ENCODE data around the gene NLGN1. TPM values are rescaled to one million over a fixed set of nuclear protein-coding genes. Genes with fewer than 3 reads are reported as not detected.

NLGN1 gene
- total RNA-seq, 1 donor from 2014 or later: 50.2 TPM

- no peak overlapping the region for H3K4me3 Mint-ChIP-seq (ENCODE audit: unreplicated experiment)
- TF ChIP-seq CTCF (IDR thresholded peaks at IDR 0.05; ENCODE audit: partially characterized antibody, unreplicated experiment): no peak
- H3K36me3 Mint-ChIP-seq (ENCODE audit: unreplicated experiment): no peaks in the 10 kb centered on the region
- H3K27ac Mint-ChIP-seq (ENCODE audit: unreplicated experiment): peak overlapping the region; percentile 29
- no peak for DNase-seq
- H3K4me1 Mint-ChIP-seq (ENCODE audit: low read depth, unreplicated experiment): peaks cover 3% of the 10 kb centered on the region
- no peaks in the 10 kb centered on the region for H3K9me3 Mint-ChIP-seq (ENCODE audit: unreplicated experiment)
- no peaks in the 10 kb centered on the region for H3K27me3 Mint-ChIP-seq (ENCODE audit: unreplicated experiment)
These were observed 278.6 kb downstream of the NLGN1 start for GRCh38 chr3:173676094-173676493.

GRCh38 chr3:173681188-173681678 lies 283.7 kb downstream of the NLGN1 start:
- no peaks in the 10 kb centered on the region for H3K4me1 Mint-ChIP-seq (ENCODE audit: low read depth, unreplicated experiment)
- H3K27me3 Mint-ChIP-seq (ENCODE audit: unreplicated experiment): no peaks in the 10 kb centered on the region
- no peak overlapping the region for H3K27ac Mint-ChIP-seq (ENCODE audit: unreplicated experiment)
- TF ChIP-seq CTCF (IDR thresholded peaks at IDR 0.05; ENCODE audit: partially characterized antibody, unreplicated experiment): no peak
- H3K4me3 Mint-ChIP-seq (ENCODE audit: unreplicated experiment): no peak overlapping the region
- H3K9me3 Mint-ChIP-seq (ENCODE audit: unreplicated experiment): no peaks in the 10 kb centered on the region
- DNase-seq: no peak
- H3K36me3 Mint-ChIP-seq (ENCODE audit: unreplicated experiment): no peaks in the 10 kb centered on the region

GRCh38 chr3:173685456-173685855 lies 287.9 kb downstream of the NLGN1 start:
- Mint-ChIP-seq H3K27me3 (ENCODE audit: unreplicated experiment) (no peaks in the 10 kb centered on the region), H3K4me3 (ENCODE audit: unreplicated experiment) (no peak overlapping the region), H3K36me3 (ENCODE audit: unreplicated experiment) (no peaks in the 10 kb centered on the region), H3K9me3 (ENCODE audit: unreplicated experiment) (no peaks in the 10 kb centered on the region), H3K4me1 (ENCODE audit: low read depth, unreplicated experiment) (peaks cover 4% of the 10 kb centered on the region), H3K27ac (ENCODE audit: unreplicated experiment) (no peak overlapping the region)
- no peak for DNase-seq
- no peak for TF ChIP-seq CTCF (IDR thresholded peaks at IDR 0.05; ENCODE audit: partially characterized antibody, unreplicated experiment)

GRCh38 chr3:173688216-173688842 lies 290.8 kb downstream of the NLGN1 start:
- TF ChIP-seq CTCF (IDR thresholded peaks at IDR 0.05; ENCODE audit: partially characterized antibody, unreplicated experiment): no peak
- DNase-seq: no peak

GRCh38 chr3:173690542-173691180 lies 293.1 kb downstream of the NLGN1 start:
- Mint-ChIP-seq H3K4me3 (ENCODE audit: unreplicated experiment) (no peak overlapping the region), H3K9me3 (ENCODE audit: unreplicated experiment) (peaks cover 1% of the 10 kb centered on the region), H3K27ac (ENCODE audit: unreplicated experiment) (no peak overlapping the region), H3K4me1 (ENCODE audit: low read depth, unreplicated experiment) (peaks cover 4% of the 10 kb centered on the region), H3K36me3 (ENCODE audit: unreplicated experiment) (no peaks in the 10 kb centered on the region), H3K27me3 (ENCODE audit: unreplicated experiment) (no peaks in the 10 kb centered on the region)
- TF ChIP-seq CTCF (IDR thresholded peaks at IDR 0.05; ENCODE audit: partially characterized antibody, unreplicated experiment): no peak
- no peak for DNase-seq

More at GRCh38 chr3:173688216-173688842, 290.8 kb downstream of the NLGN1 start:
- no peaks in the 10 kb centered on the region for H3K36me3 Mint-ChIP-seq (ENCODE audit: unreplicated experiment)
- H3K27ac Mint-ChIP-seq (ENCODE audit: unreplicated experiment): no peak overlapping the region
- no peak overlapping the region for H3K4me3 Mint-ChIP-seq (ENCODE audit: unreplicated experiment)
- no peaks in the 10 kb centered on the region for H3K27me3 Mint-ChIP-seq (ENCODE audit: unreplicated experiment)
- no peaks in the 10 kb centered on the region for H3K9me3 Mint-ChIP-seq (ENCODE audit: unreplicated experiment)
- H3K4me1 Mint-ChIP-seq (ENCODE audit: low read depth, unreplicated experiment): peaks cover 4% of the 10 kb centered on the region
